ENCODE data around the gene EPS15. TPM values are rescaled to one million over a fixed set of nuclear protein-coding genes. Genes with fewer than 3 reads are reported as not detected.

The EPS15 gene
- total and polyA plus RNA-seq, 2 experiments from 2014 or later: 31.0 to 76.5 TPM

DNA sequence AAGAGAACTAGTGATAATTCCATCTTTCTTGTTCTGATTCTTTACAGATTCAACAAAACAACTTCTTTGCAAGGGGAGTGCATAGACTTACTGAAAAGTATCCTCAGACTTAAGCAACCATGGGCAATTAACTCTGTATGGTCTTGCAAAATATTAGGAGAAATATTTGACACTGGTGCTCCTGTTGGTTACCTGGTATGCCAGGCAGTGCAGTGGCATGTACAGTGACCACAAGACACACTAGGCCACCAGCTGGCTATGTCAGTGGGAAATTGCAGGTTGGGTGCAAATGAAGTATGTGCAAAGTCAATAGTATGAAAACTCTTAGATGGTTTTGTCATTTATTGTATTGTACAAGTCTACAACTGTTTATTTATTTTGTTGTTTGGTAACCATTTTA lies 34.5 kb downstream of the EPS15 start:
- H2AFZ ChIP-seq: no peak overlapping the region
- peaks cover 40% of the 10 kb centered on the region for H3K79me2 ChIP-seq (replicated peaks; ENCODE audit: insufficient read depth)
- H3K4me1 Mint-ChIP-seq: no peaks in the 10 kb centered on the region; the same call in 2 of the 3 replicates
- H4K20me1 ChIP-seq (replicated peaks; ENCODE audit: insufficient read depth): no peaks in the 10 kb centered on the region; the same call in 1 of the 2 replicates
- H3K4me2 ChIP-seq: no peak overlapping the region
- H3K27me3 ChIP-seq (ENCODE audit: insufficient read depth): no peaks in the 10 kb centered on the region
- no peak overlapping the region for H3K27ac ChIP-seq (ENCODE audit: low read depth)
- no peak for ATAC-seq
- no peaks in the 10 kb centered on the region for H3K9me2 ChIP-seq (ENCODE audit: insufficient read depth)
- no peak overlapping the region for H3K27ac Mint-ChIP-seq
- TF ChIP-seq EZH2phosphoT487 (IDR thresholded peaks at IDR 0.05; ENCODE audit: unreplicated experiment) (no peak), REST (IDR thresholded peaks at IDR 0.05; ENCODE audit: unreplicated experiment) (no peak), EZH2 (IDR thresholded peaks at IDR 0.05; ENCODE audit: low read depth, unreplicated experiment) (no peak), JUNB (IDR thresholded peaks at IDR 0.05; ENCODE audit: unreplicated experiment) (no peak), POLR2AphosphoS5 (IDR thresholded peaks at IDR 0.05; ENCODE audit: low read depth) (no peak), ZNF462 (CRISPR knock-in tag; IDR thresholded peaks at IDR 0.05) (no peak), ZNF114 (CRISPR knock-in tag; IDR thresholded peaks at IDR 0.05) (no peak), NANOG (IDR thresholded peaks at IDR 0.05; ENCODE audit: borderline replicate concordance) (no peak)
- TF ChIP-seq, protein P1, sequence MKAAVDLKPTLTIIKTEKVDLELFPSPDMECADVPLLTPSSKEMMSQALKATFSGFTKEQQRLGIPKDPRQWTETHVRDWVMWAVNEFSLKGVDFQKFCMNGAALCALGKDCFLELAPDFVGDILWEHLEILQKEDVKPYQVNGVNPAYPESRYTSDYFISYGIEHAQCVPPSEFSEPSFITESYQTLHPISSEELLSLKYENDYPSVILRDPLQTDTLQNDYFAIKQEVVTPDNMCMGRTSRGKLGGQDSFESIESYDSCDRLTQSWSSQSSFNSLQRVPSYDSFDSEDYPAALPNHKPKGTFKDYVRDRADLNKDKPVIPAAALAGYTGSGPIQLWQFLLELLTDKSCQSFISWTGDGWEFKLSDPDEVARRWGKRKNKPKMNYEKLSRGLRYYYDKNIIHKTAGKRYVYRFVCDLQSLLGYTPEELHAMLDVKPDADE (IDR thresholded peaks at IDR 0.05): no peak
- H3K4me1 ChIP-seq (ENCODE audit: insufficient read depth): no peaks in the 10 kb centered on the region
- peaks cover 2% of the 10 kb centered on the region for H3K36me3 Mint-ChIP-seq (ENCODE audit: low read depth)
- no peak for DNase-seq (ENCODE audit: low spot score)
- H3K4me3 Mint-ChIP-seq: no peak overlapping the region
- H3F3A ChIP-seq (replicated peaks; ENCODE audit: low read depth): no peaks in the 10 kb centered on the region
- peaks cover 2% of the 10 kb centered on the region for H3K27me3 Mint-ChIP-seq (ENCODE audit: insufficient read depth, low read depth, poor library complexity)
- no peaks in the 10 kb centered on the region for H3K36me3 ChIP-seq (ENCODE audit: insufficient read depth)
- H3K4me3 ChIP-seq: no peak overlapping the region
- H3K9me3 Mint-ChIP-seq: no peaks in the 10 kb centered on the region; the same call in 2 of the 3 replicates
